Measurements from ENCODE around the gene COL11A1.

DNA sequence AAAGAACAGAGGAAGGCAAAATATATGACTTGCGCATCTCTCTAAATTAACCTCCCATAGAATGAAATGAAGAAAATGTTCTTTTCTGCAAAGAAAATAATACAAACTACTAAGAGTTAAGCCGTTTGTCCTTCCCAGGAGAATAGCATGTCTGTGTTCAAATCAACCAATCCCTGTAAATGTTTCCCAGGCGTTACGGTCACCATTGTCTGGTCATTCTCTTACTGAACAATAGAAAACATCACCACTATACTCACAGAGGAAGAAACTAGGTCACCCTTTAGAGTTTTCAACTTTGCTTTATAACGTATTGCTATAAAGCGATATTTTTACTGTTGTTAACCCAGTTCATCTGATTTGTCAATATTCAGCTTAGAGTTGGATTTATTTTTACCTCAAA is 34.1 kb downstream of the COL11A1 start:
- TF ChIP-seq, protein P1, sequence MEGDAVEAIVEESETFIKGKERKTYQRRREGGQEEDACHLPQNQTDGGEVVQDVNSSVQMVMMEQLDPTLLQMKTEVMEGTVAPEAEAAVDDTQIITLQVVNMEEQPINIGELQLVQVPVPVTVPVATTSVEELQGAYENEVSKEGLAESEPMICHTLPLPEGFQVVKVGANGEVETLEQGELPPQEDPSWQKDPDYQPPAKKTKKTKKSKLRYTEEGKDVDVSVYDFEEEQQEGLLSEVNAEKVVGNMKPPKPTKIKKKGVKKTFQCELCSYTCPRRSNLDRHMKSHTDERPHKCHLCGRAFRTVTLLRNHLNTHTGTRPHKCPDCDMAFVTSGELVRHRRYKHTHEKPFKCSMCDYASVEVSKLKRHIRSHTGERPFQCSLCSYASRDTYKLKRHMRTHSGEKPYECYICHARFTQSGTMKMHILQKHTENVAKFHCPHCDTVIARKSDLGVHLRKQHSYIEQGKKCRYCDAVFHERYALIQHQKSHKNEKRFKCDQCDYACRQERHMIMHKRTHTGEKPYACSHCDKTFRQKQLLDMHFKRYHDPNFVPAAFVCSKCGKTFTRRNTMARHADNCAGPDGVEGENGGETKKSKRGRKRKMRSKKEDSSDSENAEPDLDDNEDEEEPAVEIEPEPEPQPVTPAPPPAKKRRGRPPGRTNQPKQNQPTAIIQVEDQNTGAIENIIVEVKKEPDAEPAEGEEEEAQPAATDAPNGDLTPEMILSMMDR (conservative IDR thresholded peaks at IDR 0.05) = no peak
- no peak for TF ChIP-seq EZH2 (IDR thresholded peaks at IDR 0.05; ENCODE audit: low read depth)

All from PC-9 (cell line).